Skeletal muscle tissue (tissue), 4 donors: ENCODE measurements around the gene ZSWIM5. TPM values are rescaled to one million over a fixed set of nuclear protein-coding genes. Genes with fewer than 3 reads are reported as not detected.
"Not testable (repeated sequence)": the region's sequence is repeated elsewhere in the genome, so short reads cannot be mapped to it uniquely, and the experiment has no call there.

ENCODE experiments used
- H3K27ac ChIP-seq: one replicate; pipeline ENCODE4 v1.7.0; 2013; ENCODE audit warnings: mild to moderate bottlenecking, low read depth, low read length, inconsistent platforms
- H3K27me3 ChIP-seq, 3 donors: one replicate each; pipeline ENCODE4 v1.7.0; 2013; ENCODE audit warnings: low read length in 3 of 3; ENCODE audit not compliant: control insufficient read depth in 3 of 3, insufficient read depth in 3 of 3
- H3K36me3 ChIP-seq, 3 donors: one replicate each; pipeline ENCODE4 v1.7.0; 2013; ENCODE audit warnings: low read length in 3 of 3; ENCODE audit not compliant: control insufficient read depth in 3 of 3, insufficient read depth in 3 of 3
- H3K4me1 ChIP-seq, 3 donors: one replicate each; pipeline ENCODE4 v1.7.0; 2013; ENCODE audit warnings: low read length in 3 of 3, mild to moderate bottlenecking in 3 of 3; ENCODE audit not compliant: control insufficient read depth in 3 of 3, insufficient read depth in 3 of 3
- H3K4me3 ChIP-seq, 3 donors: one replicate each; pipeline ENCODE4 v1.7.0; 2013; ENCODE audit warnings: low read length in 3 of 3
- H3K9ac ChIP-seq, 3 donors: one replicate each; pipeline ENCODE4 v1.7.0; 2013; ENCODE audit warnings: low read length in 3 of 3, mild to moderate bottlenecking in 3 of 3, moderate library complexity in 2 of 3, low read depth in 1 of 3
- H3K9me3 ChIP-seq, 3 donors: one replicate each; pipeline ENCODE4 v1.7.0; 2013; ENCODE audit warnings: low read length in 3 of 3; ENCODE audit not compliant: control insufficient read depth in 3 of 3
- total RNA-seq: library from RNA; depleted of rRNA; stranded (reverse); fragments of >200 nt; gene quantifications from one replicate; pipeline ENCODE4 v1.2.3, GENCODE V29; 2014
- donor health status: Osteomylitis.

The ZSWIM5 gene
- total RNA-seq, 1 donor from 2014 or later: 0.52 TPM

DNA sequence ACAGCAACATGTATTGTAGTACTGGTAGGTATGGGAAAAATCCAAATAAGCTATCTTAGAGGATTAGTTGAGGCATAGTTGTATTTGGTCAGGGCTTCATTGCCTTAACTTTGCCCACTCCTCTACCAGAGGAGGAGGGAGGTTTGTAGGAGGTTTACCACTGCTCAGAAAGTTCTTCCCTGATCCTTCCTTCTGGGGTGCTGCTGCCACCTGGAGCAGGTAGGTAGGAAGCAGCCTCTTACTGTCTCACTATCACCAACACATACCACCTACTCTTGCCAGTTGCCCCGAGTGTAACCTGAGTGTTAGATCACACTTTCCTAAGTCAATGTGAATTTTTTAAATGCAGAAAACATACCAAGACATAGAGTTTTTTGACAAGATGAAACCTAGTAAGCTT, 24.1 kb upstream of the ZSWIM5 start:
- Histone ChIP-seq H3K27ac (no peak overlapping the region), H3K9ac (no peak overlapping the region), H3K4me3 (no peak overlapping the region), H3K27me3 (no peaks in the 10 kb centered on the region), H3K36me3 (no peaks in the 10 kb centered on the region), H3K9me3 (no peaks in the 10 kb centered on the region), H3K4me1 (no peaks in the 10 kb centered on the region)

DNA sequence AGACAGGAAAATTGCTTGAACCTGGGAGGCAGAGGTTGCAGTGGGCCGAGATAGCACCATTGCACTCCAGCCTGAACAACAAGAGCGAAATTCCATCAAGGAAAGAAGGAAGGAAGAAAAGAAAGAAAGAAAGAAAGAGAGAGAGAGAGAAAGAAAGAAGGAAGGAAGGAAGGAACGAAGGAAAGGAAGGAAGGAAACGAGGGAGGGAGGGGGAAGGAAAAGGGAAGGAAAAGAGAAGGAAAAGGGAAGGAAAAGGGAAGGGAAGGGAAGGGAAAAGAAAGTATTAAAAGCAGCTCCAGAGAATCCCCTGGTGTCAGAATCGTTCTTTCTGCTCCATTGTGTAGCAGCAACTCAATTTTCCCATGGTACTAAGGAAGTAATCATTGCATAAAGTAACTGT, 19.2 kb upstream of the ZSWIM5 start:
- Histone ChIP-seq H3K4me1 (no peaks in the 10 kb centered on the region), H3K27me3 (no peaks in the 10 kb centered on the region), H3K4me3 (no peak overlapping the region), H3K27ac (no peak overlapping the region), H3K9ac (no peak overlapping the region), H3K36me3 (no peaks in the 10 kb centered on the region), H3K9me3 (no peaks in the 10 kb centered on the region)

DNA sequence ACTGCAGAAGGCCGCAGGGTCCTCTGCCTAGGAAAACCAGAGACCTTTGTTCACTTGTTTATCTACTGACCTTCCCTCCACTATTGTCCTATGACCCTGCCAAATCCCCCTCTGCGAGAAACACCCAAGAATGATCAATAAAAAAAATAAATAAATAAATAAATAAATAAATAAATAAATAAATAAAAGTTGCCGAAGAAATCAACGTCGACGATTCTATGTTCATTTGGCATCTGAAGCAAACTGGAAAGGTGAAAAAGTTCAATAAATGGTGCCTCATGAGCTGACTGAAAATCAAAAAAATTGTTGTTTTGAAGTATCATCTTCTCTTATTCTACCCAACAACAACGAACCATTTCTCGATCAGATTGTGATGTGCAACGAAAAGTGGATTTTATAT, 17.3 kb upstream of the ZSWIM5 start:
- not testable (repeated sequence) for H3K9ac ChIP-seq, H3K27ac ChIP-seq, H3K9me3 ChIP-seq, H3K27me3 ChIP-seq, H3K4me1 ChIP-seq, H3K36me3 ChIP-seq, H3K4me3 ChIP-seq

DNA sequence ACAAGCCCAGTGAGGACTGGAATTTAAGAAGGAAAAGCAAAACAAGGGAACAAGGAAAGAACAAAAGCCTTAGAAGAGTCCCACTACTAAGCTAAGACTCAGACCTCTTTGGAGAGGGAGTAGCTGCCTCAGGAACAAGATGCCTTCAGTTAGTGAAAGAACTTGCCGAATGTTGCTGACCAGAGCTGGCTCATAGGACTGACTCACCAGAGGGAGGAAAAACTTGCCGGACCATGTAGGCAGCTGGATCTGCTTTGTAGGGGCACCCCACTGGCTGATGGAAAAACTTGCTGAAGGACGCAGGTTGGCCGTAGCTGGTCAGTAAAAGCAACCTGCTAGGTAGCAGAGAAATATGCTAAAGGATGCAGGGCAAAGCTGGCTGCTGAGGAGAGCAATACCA, 15.3 kb upstream of the ZSWIM5 start:
- Histone ChIP-seq H3K27ac (no peak overlapping the region), H3K9ac (no peak overlapping the region), H3K4me1 (no peaks in the 10 kb centered on the region), H3K27me3 (peaks cover 0 to 2% (median 0%) of the 10 kb centered on the region in 3 donors), H3K36me3 (no peaks in the 10 kb centered on the region), H3K4me3 (no peak overlapping the region), H3K9me3 (no peaks in the 10 kb centered on the region)

DNA sequence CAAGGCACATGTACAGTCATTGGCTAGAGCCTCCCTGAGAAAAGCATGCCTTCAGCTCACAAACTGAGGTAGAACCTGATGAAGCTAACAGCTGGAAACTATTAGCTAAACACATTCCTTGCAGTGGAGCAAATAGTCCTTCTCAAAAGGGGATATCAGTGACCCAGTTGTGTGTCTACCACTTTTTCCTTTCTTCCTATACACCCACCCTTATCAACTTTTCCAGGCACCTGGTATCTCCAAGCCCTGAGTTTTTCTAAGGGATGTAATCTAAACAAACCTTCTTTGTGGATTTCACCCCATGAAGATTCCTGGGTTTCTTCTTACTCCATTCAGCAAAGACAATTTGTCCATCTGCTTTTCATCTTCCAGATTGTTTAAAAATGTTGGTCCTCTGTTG, 10.5 kb upstream of the ZSWIM5 start:
- Histone ChIP-seq H3K27ac (no peak overlapping the region), H3K27me3 (peaks cover 0 to 2% (median 0%) of the 10 kb centered on the region in 3 donors), H3K36me3 (no peaks in the 10 kb centered on the region), H3K4me3 (no peak overlapping the region), H3K4me1 (no peaks in the 10 kb centered on the region), H3K9me3 (no peaks in the 10 kb centered on the region), H3K9ac (no peak overlapping the region)

DNA sequence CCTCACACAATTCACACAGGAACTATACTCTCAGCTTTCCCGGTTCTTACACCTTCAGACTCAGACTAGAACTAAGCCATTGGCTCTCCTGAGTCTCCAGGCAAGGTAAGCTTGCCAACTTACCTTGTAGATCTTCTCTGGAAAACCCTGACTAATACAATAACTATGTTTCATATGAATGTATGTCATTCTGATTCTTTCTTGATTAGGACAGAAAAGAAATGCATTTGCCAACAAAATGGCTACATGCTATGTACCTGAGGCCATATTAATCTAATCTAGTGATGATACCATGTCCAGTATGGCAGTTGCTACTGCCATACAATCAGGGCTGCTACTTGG, 9.8 kb upstream of the ZSWIM5 start:
- Histone ChIP-seq H3K9me3 (no peaks in the 10 kb centered on the region), H3K9ac (no peak overlapping the region), H3K27ac (no peak overlapping the region), H3K27me3 (peaks cover 0 to 2% (median 0%) of the 10 kb centered on the region in 3 donors), H3K4me3 (no peak overlapping the region), H3K4me1 (no peaks in the 10 kb centered on the region), H3K36me3 (no peaks in the 10 kb centered on the region)

DNA sequence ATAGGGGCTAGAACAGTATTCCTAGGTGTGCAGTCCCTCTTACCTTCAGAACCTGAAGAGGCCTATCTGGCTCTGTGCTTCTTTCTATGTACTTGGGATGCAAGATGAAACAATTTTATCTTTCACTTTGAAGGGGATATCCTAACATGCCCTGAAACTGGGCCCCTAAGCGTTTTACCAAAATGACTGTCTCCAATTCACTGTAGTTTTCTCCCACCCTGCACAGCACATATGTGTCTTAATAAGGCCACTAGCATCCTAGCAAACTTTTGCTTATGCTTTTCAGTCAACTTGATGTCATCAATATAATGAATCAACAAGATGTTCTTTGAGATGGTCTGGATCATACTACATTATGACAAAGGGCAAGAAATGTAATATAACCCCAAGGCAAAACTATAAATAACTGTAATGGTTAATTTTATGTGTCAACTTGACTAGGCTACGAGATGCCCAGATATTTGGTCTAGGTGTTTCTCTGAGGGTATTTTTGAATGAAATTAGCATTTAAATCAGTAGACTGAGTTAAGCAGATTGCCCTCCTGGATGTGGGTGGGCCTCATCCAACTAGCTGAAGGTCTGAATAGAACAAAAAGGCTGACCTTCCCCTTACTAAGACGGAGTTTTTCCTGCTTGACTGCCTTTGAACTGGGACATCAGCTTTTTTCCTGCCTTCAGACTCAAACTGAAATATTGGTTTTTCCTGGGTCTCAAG, 9.2 kb upstream of the ZSWIM5 start:
- H3K36me3 ChIP-seq: no peaks in the 10 kb centered on the region
- no peak overlapping the region for H3K9ac ChIP-seq
- no peak overlapping the region for H3K4me3 ChIP-seq
- no peaks in the 10 kb centered on the region for H3K9me3 ChIP-seq
- H3K27ac ChIP-seq: no peak overlapping the region
- peaks cover 0 to 2% (median 0%) of the 10 kb centered on the region in 3 donors for H3K27me3 ChIP-seq
- no peaks in the 10 kb centered on the region for H3K4me1 ChIP-seq

DNA sequence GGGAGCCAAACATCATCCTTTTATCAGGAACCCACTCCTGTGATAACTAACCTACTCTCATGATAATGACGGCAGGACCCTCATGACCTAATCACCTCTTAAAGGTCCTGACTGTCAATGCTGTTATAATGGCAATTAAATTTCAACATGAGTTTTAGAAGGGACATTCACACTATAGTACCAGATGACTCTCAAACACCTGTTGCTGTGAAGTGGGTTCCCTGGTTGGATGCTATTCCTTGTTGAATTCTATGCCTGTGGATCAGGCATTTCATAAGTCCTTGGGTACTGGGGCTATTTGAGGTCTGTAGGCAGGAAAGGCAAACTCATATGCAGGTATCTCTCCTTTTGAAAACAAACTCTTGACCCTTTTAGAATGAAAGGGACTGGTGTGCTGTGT, 7.5 kb upstream of the ZSWIM5 start:
- no peak overlapping the region for H3K4me3 ChIP-seq
- no peaks in the 10 kb centered on the region for H3K9me3 ChIP-seq
- H3K4me1 ChIP-seq: no peaks in the 10 kb centered on the region
- H3K27ac ChIP-seq: no peak overlapping the region
- H3K9ac ChIP-seq: no peak overlapping the region
- no peaks in the 10 kb centered on the region for H3K27me3 ChIP-seq
- no peaks in the 10 kb centered on the region for H3K36me3 ChIP-seq

DNA sequence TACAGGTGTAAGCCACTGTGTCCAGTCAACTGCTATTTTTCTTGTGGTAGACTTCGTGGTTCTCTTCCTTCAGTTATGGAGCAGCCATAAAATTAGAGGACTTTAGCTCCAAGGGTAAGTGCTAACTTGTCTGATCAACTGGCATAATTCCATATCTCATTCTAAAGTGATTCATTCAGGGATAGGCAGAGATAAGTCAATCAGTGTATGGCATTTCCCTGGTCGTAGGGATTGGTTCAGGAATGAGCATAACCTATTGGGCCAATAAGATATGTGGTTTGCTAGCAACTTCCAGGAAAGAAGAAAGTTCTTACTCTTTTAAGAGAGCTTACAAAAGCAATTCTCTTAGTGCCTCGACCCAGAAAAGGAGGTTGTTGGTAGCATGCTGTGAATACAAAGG, 4.7 kb upstream of the ZSWIM5 start:
- Histone ChIP-seq H3K9me3 (no peaks in the 10 kb centered on the region), H3K27me3 (peaks cover 0 to 3% (median 0%) of the 10 kb centered on the region in 3 donors), H3K4me1 (peaks cover 7% of the 10 kb centered on the region in 3 donors), H3K4me3 (no peak overlapping the region), H3K9ac (no peak overlapping the region), H3K36me3 (no peaks in the 10 kb centered on the region), H3K27ac (no peak overlapping the region)

DNA sequence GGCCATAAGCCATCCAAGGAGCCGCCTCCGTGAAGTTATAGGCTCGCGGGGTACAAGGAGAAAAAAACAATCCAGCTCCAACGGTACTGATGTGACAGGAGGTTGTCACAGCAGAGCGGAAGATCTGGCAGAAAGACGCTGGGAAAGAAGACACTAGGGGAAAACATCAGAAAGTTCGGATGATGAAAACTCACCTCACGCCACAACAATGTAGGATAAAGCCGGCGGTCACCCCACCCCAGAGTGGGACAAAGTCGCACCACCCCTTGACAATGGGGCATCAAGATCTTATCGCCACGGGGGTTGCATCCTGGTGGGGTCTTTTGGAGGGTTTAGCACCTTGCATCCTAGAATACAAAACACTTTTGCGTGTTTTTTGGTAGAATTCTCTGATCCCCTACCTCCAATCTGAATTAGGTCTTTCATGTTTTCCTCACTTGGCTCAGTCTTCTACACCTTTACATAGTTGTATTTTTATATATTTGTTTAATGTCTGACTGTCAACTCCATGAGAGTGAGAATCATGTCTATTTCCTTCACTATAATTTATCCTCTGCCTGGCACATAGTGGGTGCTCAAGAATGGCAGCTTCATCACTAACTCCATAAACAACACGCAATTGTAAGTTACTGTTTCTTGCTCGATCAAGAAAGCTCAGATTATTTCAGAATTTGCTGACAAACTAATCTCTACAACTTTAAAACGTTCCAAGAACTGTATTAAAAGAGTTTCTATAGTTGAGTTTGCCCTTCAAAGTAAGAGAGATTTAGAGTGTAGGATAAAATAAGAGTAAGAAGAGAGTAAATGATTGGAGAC, 611 bp upstream of the ZSWIM5 start:
- Histone ChIP-seq H3K9me3 (no peaks in the 10 kb centered on the region), H3K27me3 (peaks cover 0 to 3% (median 0%) of the 10 kb centered on the region in 3 donors), H3K36me3 (no peaks in the 10 kb centered on the region), H3K4me3 (peak overlapping the region; percentile 82 to 89 (median 88)), H3K9ac (peak overlapping the region; percentile 61 to 76 (median 75)), H3K27ac (no peak overlapping the region), H3K4me1 (peaks cover 7 to 13% (median 12%) of the 10 kb centered on the region in 3 donors)
